Left renal cortex interstitium (tissue), 4 donors: ENCODE measurements around the gene CACNA1C. TPM values are rescaled to one million over a fixed set of nuclear protein-coding genes. Genes with fewer than 3 reads are reported as not detected.

Experiments used
- DNase-seq, 4 donors: peaks; one replicate each; pipeline ENCODE4 v3.0.0-alpha.2; 2013; ENCODE audit warnings: low read depth in 4 of 4, low spot score in 2 of 4, missing footprints in 1 of 4
- polyA plus RNA-seq, 4 donors: library from polyadenylated mRNA; unstranded; fragments of 120-200 nt; gene quantifications; one replicate each; pipeline ENCODE4 v1.2.1, GENCODE V29; 2013; ENCODE audit not compliant: insufficient read length in 4 of 4

CACNA1C gene
- polyA plus RNA-seq, 4 donors = 6.4 to 13.1 (median 8.9) TPM

- no peak for DNase-seq
These were observed 589.5 kb downstream of the CACNA1C start for GRCh38 chr12:2642176-2642892.

- no peak for DNase-seq
These were observed 590.2 kb downstream of the CACNA1C start for GRCh38 chr12:2642896-2643425.

- no peak for DNase-seq
These were observed 590.9 kb downstream of the CACNA1C start for GRCh38 chr12:2643576-2644135.

DNA sequence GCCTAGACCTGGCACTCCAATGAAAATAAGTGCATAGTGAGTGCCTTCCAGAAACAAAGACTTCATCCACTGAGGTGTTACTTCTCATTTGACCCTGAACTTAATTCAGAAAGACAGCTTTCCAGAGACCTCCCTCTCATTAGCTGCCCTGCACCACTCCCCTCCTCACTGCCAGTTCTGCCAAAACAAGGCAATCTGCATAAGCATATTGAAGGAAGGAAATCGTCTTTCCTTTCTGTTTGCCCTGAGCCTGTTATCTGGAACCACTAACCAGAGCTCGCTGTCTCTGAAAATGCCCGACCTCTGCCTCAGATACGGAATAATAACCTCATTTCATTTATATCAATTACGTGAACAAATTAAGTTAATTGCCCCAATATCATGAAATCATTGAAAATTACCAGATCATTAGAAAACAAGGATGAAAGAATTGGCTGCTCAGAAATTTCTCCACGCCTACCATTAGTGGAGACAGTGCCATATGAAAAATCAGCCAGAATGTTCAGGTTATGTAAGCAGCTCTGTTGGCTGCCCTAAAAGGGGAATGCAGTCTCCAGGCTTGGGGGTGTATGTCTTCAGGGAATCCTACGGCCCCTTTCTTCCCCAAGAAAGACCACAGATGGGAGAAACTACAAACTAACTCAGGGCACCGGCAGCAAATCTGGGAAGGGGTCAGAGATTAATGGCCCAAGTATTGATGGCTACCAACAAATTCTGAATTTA lies 592.1 kb downstream of the CACNA1C start:
- DNase-seq = no peak

GRCh38 chr12:2645460-2645859 lies 592.7 kb downstream of the CACNA1C start:
- no peak for DNase-seq

- DNase-seq = no peak
These were observed 593.6 kb downstream of the CACNA1C start for GRCh38 chr12:2646341-2646740.

- no peak for DNase-seq
These were observed 594.4 kb downstream of the CACNA1C start for GRCh38 chr12:2647186-2647585.

- no peak for DNase-seq
These were observed 595.6 kb downstream of the CACNA1C start for GRCh38 chr12:2648406-2648805.

- no peak for DNase-seq
These were observed 596.6 kb downstream of the CACNA1C start for GRCh38 chr12:2649201-2650030.

- DNase-seq = no peak
These were observed 597.7 kb downstream of the CACNA1C start for GRCh38 chr12:2650261-2651067.

GRCh38 chr12:2651068-2651965 lies 598.5 kb downstream of the CACNA1C start:
- no peak for DNase-seq

GRCh38 chr12:2652011-2652400 lies 599.2 kb downstream of the CACNA1C start:
- no peak for DNase-seq

DNA sequence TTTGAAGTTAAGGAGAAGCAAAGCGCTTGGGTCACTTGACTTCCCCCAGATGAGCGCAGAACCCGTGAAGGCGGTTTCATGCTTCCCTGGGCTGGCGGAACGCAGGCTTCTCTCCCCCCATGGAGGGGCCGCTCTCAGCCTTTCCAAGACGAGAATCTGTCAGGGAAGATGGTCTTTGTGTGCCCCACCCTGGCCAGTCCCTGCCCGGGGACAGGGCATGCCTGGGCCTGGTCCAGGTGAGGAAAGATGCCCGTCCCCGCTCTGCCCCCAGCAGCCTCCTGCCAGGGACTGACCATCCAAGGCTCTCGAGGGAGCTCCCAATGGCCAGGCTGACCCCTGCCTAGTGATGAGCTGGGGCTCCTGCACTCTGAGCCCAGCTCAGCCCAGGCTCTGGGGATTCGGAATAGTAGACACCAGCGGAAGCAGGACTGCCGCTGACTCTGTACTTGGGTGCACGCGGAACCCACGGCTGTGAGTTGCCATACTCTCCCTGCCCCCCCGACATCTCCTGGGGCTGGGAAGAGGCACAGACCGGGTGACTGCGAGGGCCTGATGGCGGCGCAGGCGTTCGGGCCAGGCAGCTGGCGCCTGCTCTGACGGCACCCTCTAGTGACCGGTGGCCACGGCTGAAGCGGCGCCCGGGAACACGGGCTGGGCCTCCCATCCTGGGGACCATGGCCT lies 599.8 kb downstream of the CACNA1C start:
- no peak for DNase-seq

- DNase-seq = no peak
These were observed 600.7 kb downstream of the CACNA1C start for GRCh38 chr12:2653461-2653965.

GRCh38 chr12:2654311-2654710 lies 601.5 kb downstream of the CACNA1C start:
- no peak for DNase-seq

- DNase-seq = no peak
These were observed 602.0 kb downstream of the CACNA1C start for GRCh38 chr12:2654741-2655140.

GRCh38 chr12:2662524-2662923 lies 609.7 kb downstream of the CACNA1C start:
- no peak for DNase-seq
